HG02852 (cell line): Measurements from ENCODE around the gene MNAT1.

ENCODE experiments used
- ATAC-seq: cut with Tn5 transposase; IDR thresholded peaks from one replicate; pipeline ENCODE4 v1.9.1; 2021; ENCODE audit warnings: mild to moderate bottlenecking, moderate library complexity; ENCODE audit not compliant: unreplicated experiment

MNAT1 gene

DNA sequence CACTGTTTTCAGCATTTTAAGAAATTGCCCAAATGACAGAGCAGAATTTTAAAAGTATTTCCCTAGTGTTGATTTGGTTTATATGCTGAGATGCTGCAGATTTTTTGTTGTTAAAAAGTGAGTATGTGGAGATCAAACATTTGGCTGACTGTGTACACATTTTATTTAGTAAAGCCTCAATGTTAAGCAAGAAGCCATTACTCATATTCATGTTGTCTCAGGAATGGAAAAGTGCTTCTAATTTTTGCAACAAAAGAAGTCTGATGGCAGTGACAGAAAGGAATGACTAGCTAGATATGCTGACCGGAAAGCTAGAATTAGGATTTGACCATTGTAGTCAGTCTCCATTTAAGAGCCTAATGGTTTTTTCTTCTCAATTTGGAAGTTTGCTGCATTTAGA, 269.0 kb downstream of the MNAT1 start:
- no peak for ATAC-seq

DNA sequence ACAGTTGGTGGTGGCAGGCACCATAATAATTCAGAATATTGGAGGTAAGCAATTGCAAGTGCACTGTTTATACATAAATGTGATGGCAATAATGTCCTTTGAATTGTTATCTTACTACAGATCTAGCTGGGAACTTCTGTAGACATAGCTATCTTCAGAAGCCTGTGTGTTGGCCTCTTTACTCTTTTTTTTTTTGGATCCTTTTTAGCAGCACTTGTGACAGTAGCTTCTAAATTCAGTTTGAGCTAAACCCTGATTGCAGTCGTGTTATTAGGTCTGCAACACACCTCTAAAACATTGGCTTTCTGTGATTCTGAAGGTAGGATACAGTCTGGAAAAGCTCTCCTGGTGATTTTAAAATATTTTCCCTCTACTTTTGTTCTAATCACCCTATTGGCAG, 285.0 kb downstream of the MNAT1 start:
- no peak for ATAC-seq
